NCI-H1694 treated with DMSO at 0.1 percent for 48 hours (cell line): Measurements from ENCODE around the gene MCRIP1.
A peak's percentile ranks its signal among the peaks of the same experiment; 100 is the strongest.

Source experiments
- DNase-seq: peaks from one replicate; lab custom pipeline; 2025; lab: John Stamatoyannopoulos, UW

The MCRIP1 gene

DNA sequence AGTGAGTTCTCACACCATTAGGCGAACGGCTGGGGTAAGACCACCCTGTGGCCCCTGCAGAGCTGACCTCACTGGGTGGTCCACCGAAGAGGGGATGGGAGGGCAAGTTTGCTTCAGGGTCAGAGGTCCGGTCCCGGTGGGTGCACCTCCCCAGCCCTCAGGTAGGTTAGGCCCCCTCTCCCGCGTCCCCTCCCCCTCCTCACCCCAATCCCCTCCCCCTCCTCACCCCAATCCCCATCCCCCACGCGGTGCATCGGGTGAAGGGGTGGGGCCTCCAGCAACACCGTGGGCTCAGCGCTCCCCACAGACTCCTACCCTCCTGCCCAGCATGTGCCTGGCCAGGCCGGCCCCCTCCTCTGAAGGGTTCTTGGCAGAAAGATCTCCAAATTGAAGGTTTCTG is 13.4 kb downstream of the MCRIP1 start:
- no peak for DNase-seq

DNA sequence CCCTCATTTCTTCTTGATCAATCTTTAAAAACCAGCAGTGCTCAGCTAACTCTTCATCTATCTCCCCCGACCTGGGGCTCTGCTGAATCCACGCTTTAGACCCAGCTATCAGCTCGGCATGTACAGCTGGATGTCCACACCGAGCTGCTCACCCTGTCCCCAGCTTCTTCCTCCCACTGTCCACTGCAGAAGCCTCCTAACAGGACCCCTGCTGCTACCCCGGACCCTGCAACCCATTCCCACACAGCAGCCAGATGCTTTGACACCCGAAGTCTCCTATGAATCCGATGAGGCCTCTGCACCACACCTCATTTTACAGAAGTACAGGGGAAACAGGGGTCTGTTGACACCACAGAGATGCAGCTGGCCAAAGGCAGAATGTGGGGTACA is 15.3 kb downstream of the MCRIP1 start:
- DNase-seq, result no peak

DNA sequence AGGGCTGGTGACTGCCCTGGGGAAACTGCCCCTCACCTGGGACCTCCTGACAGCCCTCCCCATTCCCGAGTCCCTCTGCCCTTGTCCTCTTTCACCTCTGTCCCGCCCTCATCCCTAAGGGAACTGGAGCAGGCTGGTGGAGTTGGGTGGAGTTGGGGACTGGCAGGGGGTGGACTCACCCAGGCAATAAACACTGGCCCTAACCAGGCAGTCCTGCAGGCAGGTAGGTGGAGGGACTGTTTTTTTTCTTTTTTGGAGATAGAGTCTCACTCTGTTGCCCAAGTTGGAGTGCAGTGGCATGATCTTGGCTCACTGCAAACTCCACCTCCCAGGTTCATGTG is 17.5 kb downstream of the MCRIP1 start:
- DNase-seq, result no peak

DNA sequence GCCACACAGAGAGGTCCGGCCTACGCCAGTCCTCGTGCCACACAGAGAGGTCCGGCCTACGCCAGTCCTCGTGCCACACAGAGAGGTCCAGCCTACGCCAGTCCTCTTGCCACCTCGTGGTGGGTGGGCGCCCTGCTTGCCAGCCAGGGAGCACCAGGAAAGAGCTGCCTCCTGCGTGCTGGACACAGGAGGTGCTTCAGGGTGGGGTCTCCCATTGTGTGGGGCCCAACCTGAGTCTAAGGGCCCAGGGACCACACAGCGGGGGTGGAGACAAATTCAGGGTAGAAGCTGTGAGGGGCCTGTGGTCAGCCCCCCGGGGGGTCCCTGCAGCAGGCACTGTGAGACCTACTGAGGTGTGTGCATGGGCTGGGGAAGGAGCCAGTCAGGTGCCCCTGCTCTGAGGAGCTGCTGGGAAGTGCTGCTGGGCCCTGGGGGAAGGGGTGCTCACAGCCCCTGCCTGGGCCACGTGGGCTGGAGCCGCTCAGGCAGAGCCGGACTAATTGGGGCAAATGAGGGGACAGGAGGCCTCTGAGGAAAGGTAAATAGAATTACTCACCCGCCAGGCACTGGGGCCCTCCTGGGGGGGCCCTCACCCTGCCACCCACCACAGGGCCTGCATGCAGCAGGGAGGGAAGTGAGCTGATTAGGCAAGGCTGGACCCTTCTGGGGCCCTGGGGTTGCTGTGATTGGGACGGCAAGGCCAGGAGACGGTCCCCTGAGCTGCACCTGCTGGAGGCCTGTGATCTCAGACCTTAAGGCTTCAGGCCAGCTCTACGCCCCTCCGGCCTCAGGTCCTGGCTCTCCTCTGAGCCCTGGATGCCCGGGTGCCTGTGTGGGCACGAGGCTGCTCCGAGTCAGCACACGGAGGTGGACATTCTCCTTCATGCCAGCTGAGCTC is 18.1 kb downstream of the MCRIP1 start:
- peak; percentile 21 for DNase-seq

DNA sequence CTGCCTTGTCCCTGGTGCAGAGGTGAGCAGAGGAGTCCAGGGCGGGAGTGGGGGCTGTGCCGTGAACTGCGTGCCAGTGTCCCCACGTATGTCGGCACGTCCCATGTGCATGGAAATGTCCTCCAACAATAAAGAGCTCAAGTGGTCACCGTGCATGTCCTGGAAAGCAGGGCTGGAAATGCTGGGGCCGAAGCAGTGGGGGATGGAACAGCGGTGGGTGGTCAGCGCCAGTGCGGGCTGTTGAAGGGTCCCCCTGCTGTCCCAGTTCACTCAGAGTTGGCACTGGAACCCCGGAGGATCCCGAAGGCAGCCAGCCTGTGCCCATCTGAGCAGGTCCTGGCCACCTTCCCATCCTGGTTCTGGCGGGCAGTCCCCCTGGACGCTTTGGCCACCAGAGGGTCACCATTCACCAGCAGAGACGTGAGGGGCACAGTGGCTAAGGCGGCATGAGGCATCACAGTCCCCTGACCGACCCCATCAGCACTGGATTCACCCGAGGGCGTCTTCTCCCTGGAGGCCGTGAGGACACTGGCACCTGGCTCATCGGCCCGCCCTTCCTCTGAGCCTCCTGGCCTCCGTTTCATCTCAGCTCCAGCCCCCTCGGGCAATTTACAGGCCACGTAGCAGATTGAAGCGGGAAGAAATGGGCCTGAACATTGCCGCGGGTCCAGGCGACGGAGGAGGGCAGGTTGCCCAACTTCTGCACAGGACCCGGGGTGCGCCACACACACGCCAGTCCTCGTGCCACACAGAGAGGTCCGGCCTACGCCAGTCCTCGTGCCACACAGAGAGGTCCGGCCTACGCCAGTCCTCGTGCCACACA is 19.0 kb downstream of the MCRIP1 start:
- DNase-seq, result no peak

DNA sequence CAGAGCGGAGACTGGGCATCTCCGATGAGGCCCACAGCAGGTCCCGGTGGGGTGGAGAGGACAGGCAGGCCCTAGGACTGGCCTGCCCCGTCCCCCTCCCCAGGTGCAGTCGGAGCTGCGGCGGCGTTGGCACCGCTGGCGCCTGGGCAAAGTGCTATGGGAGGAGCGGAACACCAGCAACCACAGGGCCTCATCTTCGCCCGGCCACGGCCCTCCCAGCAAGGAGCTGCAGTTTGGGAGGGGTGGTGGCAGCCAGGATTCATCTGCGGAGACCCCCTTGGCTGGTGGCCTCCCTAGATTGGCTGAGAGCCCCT is 19.8 kb downstream of the MCRIP1 start:
- DNase-seq, result no peak

DNA sequence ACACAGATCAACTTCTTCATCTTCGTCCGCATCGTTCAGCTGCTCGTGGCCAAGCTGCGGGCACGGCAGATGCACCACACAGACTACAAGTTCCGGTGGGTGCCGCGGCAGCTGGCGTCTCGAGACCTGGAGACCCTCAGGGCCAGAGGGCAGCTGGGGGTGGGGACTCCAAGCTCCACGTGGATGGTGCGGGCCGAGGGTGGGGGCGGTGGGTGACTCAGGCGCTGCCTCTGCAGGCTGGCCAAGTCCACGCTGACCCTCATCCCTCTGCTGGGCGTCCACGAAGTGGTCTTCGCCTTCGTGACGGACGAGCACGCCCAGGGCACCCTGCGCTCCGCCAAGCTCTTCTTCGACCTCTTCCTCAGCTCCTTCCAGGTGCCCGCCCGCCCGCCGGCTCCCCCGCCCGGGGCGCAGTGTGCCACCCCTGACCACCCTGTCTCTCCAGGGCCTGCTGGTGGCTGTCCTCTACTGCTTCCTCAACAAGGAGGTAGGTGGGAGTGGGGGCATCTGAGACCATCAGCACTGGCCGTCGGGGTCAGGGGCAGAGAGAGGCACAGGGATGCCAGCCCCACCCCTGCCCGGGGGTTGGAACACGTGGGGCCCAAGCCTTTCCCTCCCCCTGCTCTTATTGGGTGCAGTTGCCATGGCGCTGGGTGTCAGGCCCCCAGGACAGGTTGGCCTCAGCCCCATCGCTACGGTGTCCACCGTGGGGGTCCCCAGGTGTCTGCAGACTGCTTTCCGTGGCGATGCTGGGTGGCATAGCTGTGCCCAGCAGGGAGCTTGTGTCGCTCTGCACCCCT is 20.3 kb downstream of the MCRIP1 start:
- no peak for DNase-seq

DNA sequence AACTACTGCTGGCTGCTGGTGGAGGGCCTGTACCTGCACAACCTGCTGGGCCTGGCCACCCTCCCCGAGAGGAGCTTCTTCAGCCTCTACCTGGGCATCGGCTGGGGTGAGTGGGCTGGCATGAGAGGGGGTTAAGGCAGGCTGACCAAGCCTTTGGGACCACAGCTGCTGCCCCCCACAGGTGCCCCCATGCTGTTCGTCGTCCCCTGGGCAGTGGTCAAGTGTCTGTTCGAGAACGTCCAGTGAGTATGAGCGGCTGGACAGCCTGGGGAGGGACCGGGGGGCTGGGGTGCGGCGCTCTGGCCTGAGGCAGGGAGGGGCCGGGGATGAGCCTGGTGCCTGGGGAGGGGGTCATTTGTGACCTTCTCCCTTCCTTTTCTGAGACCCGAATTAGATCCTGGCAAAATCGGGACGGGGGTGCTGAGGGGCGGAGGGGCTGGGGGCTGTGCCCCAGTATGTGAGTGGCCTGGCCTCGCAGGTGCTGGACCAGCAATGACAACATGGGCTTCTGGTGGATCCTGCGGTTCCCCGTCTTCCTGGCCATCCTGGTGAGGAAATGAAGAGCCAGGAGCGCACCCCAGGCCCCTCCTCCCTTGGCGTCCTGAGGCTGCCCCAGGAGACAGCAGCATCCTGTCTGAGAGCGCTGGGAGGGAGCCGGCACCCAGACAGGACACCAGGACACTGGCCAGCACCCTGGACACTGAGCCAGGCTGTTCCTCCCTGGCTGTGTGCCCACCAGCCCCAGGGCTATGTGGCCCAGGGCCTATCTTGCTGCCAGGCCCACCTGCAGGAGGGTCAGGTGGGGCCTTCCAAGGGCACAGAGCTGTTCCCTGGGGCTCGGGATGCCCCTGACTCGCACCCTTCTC is 21.2 kb downstream of the MCRIP1 start:
- no peak for DNase-seq

DNA sequence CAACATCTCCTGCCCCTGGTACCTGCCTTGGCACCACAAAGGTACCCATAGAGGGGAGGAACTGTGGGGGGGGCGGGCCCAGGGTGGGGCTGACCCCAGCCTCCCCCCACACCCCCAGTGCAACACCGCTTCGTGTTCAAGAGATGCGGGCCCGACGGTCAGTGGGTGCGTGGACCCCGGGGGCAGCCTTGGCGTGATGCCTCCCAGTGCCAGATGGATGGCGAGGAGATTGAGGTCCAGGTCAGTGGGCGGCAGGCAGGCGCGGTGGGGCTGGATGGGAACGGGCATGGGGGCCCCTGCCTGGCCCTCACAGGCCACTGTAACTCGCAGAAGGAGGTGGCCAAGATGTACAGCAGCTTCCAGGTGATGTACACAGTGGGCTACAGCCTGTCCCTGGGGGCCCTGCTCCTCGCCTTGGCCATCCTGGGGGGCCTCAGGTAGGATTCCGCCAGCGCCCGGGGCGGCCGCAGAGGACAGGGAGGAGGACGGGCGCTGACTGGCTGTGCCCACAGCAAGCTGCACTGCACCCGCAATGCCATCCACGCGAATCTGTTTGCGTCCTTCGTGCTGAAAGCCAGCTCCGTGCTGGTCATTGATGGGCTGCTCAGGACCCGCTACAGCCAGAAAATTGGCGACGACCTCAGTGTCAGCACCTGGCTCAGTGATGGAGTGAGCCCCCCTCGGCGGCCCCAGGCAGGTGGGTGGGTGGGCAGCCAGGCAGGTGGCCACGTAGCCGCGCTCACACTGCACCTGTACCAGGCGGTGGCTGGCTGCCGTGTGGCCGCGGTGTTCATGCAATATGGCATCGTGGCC is 22.0 kb downstream of the MCRIP1 start:
- DNase-seq, result no peak

DNA sequence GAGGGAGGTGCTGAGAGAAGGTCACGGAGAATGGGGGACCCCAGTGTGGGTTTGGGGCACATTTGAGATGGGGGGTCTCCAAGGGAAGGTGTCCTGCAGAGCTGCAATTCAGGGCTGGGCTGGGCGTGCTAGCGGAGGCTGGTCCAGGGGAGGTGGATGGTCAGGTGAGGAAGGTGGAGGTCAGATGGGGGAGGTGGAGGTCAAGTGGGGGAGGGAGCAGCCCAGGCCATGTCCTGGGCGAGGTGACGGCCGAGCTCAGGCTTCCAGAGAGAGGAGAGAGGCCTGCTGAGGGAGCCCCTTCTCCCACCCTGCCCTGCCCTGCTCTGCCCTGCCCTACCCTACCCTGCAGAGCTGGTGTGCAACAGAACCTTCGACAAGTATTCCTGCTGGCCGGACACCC is 22.6 kb downstream of the MCRIP1 start:
- DNase-seq, result no peak

DNA sequence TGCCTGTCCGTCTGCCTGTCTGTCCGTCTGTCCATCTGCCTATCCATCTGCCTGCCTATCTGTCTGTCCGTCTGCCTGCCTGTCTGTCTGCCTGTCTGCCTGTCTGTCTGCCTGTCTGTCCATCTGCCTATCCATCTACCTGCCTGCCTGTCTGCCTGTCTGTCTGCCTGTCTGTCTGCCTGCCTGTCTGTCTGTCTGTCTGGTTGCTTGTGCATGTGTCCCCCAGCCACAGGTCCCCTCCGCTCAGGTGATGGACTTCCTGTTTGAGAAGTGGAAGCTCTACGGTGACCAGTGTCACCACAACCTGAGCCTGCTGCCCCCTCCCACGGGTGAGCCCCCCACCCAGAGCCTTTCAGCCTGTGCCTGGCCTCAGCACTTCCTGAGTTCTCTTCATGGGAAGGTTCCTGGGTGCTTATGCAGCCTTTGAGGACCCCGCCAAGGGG is 23.5 kb downstream of the MCRIP1 start:
- no peak for DNase-seq

DNA sequence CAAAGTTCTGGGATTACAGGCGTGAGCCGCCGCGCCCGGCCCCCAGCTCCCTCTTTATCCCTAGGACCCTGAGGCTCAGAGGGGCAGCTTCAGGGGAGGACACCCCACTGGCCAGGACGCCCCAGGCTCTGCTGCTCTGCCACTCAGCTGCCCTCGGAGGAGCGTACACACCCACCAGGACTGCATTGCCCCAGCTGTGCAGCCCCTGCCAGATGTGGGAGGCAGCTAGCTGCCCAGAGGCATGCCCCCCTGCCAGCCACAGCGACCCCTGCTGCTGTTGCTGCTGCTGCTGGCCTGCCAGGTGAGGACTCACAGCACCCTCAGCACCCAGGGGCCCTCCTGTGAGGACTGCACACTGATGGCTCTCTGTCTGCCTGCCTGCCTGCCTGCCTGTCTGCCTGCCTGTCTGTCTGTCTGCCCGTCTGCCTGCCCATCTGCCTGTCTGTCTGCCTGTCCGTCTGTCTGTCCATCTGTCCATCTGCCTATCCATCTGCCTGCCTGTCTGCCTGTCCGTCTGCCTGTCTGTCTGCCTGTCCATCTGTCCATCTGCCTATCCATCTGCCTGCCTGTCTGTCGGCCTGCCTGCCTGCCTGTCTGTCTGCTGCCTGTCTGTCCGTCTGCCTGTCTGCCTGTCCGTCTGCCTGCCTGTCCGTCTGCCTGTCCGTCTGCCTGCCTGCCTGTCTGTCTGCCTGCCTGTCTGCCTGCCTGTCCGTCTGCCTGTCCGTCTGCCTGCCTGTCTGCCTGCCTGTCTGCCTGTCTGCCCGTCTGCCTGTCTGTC is 24.1 kb downstream of the MCRIP1 start:
- no peak for DNase-seq

DNA sequence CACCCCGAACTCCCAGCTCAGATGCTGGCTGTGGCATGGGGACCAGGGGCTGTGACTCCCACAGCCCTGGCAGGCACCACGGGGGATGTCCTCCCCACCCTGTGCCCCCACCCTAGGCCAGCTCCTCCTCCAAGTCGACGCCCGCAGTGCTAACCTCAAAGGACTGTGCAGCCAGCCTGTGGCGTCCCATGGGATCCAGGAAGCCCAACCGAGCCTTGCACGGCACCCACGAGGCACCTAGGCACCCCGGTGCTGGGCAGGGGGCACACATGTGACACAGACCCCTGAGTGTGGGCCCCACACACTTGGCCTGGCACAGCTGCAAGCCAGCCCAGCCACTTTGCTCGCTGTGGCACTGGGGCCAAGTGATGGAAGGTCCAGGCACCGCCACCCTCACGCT is 25.3 kb downstream of the MCRIP1 start:
- DNase-seq, result no peak

DNA sequence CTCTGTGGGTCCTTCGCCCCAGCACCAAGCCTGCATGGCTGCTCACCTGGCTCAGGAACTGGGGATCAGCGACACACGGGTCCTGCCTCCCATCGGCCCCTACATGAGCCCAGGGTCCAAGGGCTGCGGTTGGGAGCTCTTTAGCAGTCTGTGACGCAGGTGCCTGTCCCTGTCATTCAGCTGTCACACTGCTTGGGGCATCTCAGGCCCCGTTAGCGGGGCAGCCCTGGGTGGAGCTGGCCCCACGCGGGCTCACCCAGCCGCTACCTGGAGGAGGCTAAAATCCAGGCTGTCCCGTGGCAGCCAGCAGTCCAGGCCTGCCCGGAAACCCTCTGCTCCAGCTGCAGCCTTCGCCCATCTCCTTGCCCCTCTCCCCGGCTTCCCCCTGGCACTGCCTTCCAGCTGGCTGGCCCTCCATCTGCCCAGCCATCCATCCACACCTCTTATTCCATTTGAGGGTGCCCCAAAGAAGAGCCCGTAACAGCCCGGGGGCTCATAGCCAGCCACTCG is 25.8 kb downstream of the MCRIP1 start:
- DNase-seq, result no peak

DNA sequence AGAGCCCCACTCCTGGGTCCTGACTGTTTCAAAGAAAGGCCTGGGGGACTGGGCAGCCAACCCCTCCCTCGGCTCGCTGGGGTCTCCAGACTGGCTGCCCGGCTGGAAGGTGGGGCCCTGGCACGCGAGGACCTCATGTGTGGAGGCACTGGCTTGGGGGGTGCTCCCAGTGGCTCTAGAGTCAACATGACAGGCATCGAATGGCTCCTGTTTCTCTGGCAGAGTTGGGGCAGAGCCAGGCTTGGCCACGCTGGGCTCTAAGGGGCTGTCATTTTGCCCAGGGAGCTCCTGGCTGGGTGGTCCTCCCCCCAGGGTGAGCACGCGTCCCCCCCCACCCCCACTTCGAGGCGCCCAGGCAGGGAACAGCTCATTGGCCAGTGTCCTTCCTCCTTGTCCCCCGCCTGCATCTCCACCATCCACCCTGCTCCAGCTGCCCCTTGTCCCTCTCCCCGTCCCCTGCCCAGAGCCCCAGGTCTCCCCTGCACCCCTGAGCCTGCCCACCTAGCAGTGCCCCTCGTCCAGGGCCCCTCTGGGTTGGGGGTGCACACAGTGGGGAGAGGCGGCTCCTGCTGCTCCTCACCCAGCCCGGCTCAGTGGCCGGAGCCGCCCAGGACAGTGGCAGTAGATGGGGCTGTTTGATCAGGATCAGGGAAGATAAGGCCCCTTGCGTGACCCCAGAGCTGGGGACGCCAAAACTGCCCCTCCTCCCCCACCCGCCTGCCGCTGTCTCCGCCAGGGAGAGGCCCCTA is 26.5 kb downstream of the MCRIP1 start:
- DNase-seq, result no peak

DNA sequence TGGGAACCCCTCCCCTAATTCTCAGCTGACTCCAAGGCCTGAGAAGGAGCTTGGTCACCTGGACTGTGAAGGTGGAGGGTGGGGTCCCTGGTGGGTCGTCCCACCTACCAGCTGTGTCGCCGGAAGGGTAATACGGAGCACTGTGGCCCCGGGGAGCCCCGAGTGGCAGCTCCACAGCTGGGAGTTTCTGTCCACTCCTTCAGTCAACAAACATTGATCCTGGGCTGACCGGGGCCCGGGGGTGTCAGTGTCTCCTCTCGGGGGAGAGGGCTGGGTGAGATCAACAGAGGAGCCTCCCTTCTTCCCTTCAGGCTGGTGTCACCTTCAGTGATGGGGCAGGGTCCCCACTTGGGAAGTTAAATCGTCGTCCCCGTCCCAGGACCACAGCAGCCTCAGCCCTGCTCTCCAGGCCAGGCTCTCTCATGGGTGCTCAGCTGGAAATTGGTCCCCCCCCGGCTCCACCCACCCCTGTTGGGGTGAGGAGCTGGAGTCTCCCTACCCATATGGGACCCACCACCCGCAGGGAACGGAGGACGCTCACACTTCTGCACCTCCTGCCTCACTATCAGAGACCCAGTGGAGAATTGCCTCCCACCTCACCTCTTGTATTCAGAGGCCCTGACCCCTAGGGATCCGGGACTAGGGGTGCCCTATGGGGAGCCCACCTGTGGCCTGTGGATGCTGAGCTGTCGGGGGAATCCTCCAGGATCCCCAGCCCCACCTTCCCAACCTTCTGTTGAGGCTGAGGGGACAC is 27.2 kb downstream of the MCRIP1 start:
- no peak for DNase-seq

DNA sequence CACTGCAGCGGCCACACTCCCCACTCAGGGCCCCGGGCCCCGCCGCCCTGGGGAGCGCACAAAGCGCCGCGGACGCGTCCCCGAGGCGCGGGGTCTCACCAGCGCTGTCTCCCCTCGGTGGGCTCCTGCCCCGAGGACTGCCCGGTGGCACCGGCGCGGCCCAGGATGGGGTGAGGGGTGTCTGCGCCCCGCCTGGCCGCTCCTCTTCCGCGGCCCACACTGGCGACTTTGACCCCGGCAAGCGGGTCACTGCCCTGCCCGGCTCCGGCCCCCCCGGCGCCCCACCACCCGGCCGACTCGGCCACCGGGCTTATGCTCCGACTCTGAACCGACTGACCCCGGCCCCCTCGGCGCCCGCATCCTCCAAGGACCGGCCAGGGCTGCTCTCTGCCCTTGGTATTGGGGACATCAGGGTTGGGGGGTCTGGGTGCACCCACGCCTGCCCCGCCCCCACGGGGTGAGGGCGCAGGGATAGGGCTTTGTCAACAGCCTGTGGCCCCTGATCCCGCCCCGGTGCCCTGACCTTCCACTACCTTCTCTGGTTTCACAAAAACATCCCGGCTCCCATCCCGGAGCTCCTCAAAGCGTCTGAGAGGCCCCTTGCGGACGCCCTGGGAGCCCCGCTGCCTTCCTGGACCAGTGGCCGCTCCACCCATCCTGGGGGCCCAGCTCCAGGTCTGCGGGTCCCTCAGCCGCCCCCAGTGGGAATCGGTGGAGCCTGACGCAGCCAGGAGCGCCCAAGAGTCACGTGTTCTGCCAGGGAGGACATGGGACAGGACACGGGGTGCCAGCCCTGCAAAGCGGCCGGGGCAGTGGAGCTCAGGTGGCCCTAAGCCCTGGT is 28.3 kb downstream of the MCRIP1 start:
- no peak for DNase-seq
